ENCODE measurements around the gene LCE1C. TPM values are rescaled to one million over a fixed set of nuclear protein-coding genes. Genes with fewer than 3 reads are reported as not detected.

The LCE1C gene, protein sequence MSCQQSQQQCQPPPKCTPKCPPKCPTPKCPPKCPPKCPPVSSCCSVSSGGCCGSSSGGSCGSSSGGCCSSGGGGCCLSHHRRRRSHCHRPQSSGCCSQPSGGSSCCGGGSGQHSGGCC
- total RNA-seq (0.14 TPM), polyA plus RNA-seq (3.0 TPM)
- long read RNA-seq, donor 1, result 0 reads
- long read RNA-seq, donor 2, result 0 reads
- long read RNA-seq, donor 3, partial matches to known transcripts, result 0 of 1 reads
- long read RNA-seq, donor 3, other reads (novel, unspliced or antisense), result 0 of 1 reads
- long read RNA-seq, donor 4, result 0 reads
- long read RNA-seq, donor 5, result 0 reads
- long read RNA-seq, donor 6, result 0 reads
- long read RNA-seq, donor 7, partial matches to known transcripts, result 0 of 1 reads
- long read RNA-seq, donor 7, other reads (novel, unspliced or antisense), result 0 of 1 reads
- long read RNA-seq, donor 8, result 0 reads
- long read RNA-seq, donor 9, result 0 reads
- long read RNA-seq, donor 10, result 0 reads

GRCh38 chr1:152806576-152806975, at the start of gene LCE1C:
LCE1C (minus strand) TSS chr1:152806651; CDS start chr1:152805478, 1,173 bp downstream.
- WGBS, result 62% methylated on average over 3 of the region's 3 CpGs
- Histone ChIP-seq H3K4me1 (ENCODE audit: control insufficient read depth in 2 of 2, insufficient read depth in 2 of 2, low read length in 2 of 2) (no peaks in the 10 kb centered on the region), H3K27ac (ENCODE audit: low read depth in 1 of 2, low read length in 1 of 2) (no peak within 1 kb of the TSS)

DNA sequence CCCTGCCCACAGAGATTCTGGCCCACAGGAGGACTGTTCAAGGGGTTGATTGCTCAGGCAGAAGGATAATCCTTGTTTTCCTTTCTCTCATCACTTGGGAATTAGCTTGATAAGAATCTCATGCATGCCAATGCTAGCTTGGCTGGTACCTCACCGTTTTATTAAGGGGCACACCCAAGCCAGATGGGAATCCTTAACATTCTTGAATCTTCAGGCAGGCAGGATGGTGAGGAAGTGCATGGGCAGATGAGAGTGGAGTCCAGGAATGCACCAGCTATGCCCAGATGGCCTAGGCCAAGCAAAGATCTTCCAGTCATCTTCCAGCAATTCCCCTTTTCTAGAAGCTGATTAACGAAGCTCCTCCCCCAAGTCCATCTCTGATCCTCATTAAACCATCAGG, 49.2 kb upstream of the LCE1C start:
- WGBS, result 73% methylated on average over 2 of the region's 2 CpGs
- Histone ChIP-seq H3K36me3 (ENCODE audit: control insufficient read depth in 2 of 2, insufficient read depth in 2 of 2, low read length in 1 of 2) (no peaks in the 10 kb centered on the region), H3K27ac (ENCODE audit: low read depth in 1 of 2, low read length in 1 of 2) (no peak overlapping the region), H3K4me1 (ENCODE audit: control insufficient read depth in 2 of 2, insufficient read depth in 2 of 2, low read length in 2 of 2) (no peaks in the 10 kb centered on the region), H3K27me3 (ENCODE audit: control insufficient read depth in 2 of 2, insufficient read depth in 1 of 2, low read length in 1 of 2) (no peaks in the 10 kb centered on the region), H3K9me3 (ENCODE audit: control insufficient read depth in 2 of 2, insufficient read depth in 1 of 2, low read length in 1 of 2) (no peaks in the 10 kb centered on the region), H3K4me3 (ENCODE audit: low read length in 2 of 2) (no peak overlapping the region)
- no peak for DNase-seq (ENCODE audit: low read depth in 6 of 9, low spot score in 9 of 9)

More at GRCh38 chr1:152806576-152806975, at the start of gene LCE1C:
- DNase-seq (ENCODE audit: low read depth in 6 of 9, low spot score in 9 of 9), result no peak
- H3K9me3 ChIP-seq (ENCODE audit: control insufficient read depth in 2 of 2, insufficient read depth in 1 of 2, low read length in 1 of 2), result no peaks in the 10 kb centered on the region
- no peaks in the 10 kb centered on the region for H3K36me3 ChIP-seq (ENCODE audit: control insufficient read depth in 2 of 2, insufficient read depth in 2 of 2, low read length in 1 of 2)
- no peak within 1 kb of the TSS for H3K4me3 ChIP-seq (ENCODE audit: low read length in 2 of 2)
- no peaks in the 10 kb centered on the region for H3K27me3 ChIP-seq (ENCODE audit: control insufficient read depth in 2 of 2, insufficient read depth in 1 of 2, low read length in 1 of 2)

DNA sequence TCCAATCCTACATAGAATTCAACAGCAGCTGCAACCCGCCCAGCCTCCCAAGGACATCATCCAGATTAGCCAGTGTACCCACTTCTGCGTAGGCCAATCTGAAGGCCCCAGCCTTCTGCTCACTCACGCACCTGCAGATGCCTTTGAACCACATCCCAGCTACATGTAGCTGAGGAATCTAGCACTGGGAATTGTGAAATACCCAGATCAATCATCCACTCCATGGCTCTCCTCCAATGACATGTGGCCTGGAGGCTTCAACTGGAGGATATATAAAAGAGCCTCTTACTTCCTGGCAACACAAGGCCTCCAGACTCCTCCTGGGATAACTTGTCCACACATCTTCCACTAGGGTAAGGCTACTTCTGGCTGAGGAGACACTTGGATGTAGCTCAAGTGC, 36.1 kb upstream of the LCE1C start, which contains the start of gene LCE6A:
Gene LCE6A (plus strand): TSS at position 301 of the 400 bp plus-strand sequence. CDS start 665 bp downstream, outside the sequence.
- WGBS, result 79% methylated on average over 3 of the region's 3 CpGs

GRCh38 chr1:152836870-152837269, 30.4 kb upstream of the LCE1C start:
- no peaks in the 10 kb centered on the region for H3K27me3 ChIP-seq (ENCODE audit: control insufficient read depth in 2 of 2, insufficient read depth in 1 of 2, low read length in 1 of 2)

More for the DNA sequence above, 36.1 kb upstream of the LCE1C start, which contains the start of gene LCE6A:
- H3K27me3 ChIP-seq (ENCODE audit: control insufficient read depth in 2 of 2, insufficient read depth in 1 of 2, low read length in 1 of 2), result no peaks in the 10 kb centered on the region
- DNase-seq (ENCODE audit: low read depth in 6 of 9, low spot score in 9 of 9), result no peak
- no peaks in the 10 kb centered on the region for H3K36me3 ChIP-seq (ENCODE audit: control insufficient read depth in 2 of 2, insufficient read depth in 2 of 2, low read length in 1 of 2)
- H3K9me3 ChIP-seq (ENCODE audit: control insufficient read depth in 2 of 2, insufficient read depth in 1 of 2, low read length in 1 of 2), result no peaks in the 10 kb centered on the region
- no peaks in the 10 kb centered on the region for H3K4me1 ChIP-seq (ENCODE audit: control insufficient read depth in 2 of 2, insufficient read depth in 2 of 2, low read length in 2 of 2)
- H3K27ac ChIP-seq (ENCODE audit: low read depth in 1 of 2, low read length in 1 of 2), result no peak within 1 kb of the TSS
- H3K4me3 ChIP-seq (ENCODE audit: low read length in 2 of 2), result no peak within 1 kb of the TSS

DNA sequence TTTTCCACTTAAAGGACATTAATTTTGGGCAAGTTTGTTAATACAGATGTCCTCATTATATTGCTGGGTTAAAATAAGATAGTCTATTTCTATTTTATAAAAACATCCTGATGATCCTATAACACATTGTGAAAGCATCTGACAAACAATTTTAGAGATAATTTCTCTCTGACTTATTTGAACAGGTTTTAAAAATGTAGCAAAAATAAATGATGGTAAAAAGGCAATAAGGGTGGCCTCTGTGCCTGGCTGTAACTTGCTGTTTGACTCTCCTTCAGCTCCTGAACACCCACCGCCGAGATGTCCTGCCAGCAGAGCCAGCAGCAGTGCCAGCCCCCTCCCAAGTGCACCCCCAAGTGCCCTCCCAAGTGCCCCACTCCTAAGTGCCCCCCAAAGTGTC, 20.7 kb upstream of the LCE1C start, which contains the start of gene LCE1A:
Gene LCE1A (plus strand): TSS at position 301 of the 400 bp plus-strand sequence. CDS start 0 bp downstream, at position 301.
- WGBS, result 94% methylated on average over 2 of the region's 2 CpGs
- no peak within 1 kb of the TSS for H3K4me3 ChIP-seq (ENCODE audit: low read length in 2 of 2)

More at GRCh38 chr1:152836870-152837269, 30.4 kb upstream of the LCE1C start:
- Histone ChIP-seq H3K9me3 (ENCODE audit: control insufficient read depth in 2 of 2, insufficient read depth in 1 of 2, low read length in 1 of 2) (no peaks in the 10 kb centered on the region), H3K36me3 (ENCODE audit: control insufficient read depth in 2 of 2, insufficient read depth in 2 of 2, low read length in 1 of 2) (no peaks in the 10 kb centered on the region), H3K27ac (ENCODE audit: low read depth in 1 of 2, low read length in 1 of 2) (no peak overlapping the region), H3K4me1 (ENCODE audit: control insufficient read depth in 2 of 2, insufficient read depth in 2 of 2, low read length in 2 of 2) (no peaks in the 10 kb centered on the region), H3K4me3 (ENCODE audit: low read length in 2 of 2) (no peak overlapping the region)
- no peak for DNase-seq (ENCODE audit: low read depth in 6 of 9, low spot score in 9 of 9)
- 79% methylated on average over 2 of the region's 2 CpGs for WGBS

GRCh38 chr1:152824964-152825363, 18.5 kb upstream of the LCE1C start:
- Histone ChIP-seq H3K9me3 (ENCODE audit: control insufficient read depth in 2 of 2, insufficient read depth in 1 of 2, low read length in 1 of 2) (no peaks in the 10 kb centered on the region), H3K27ac (ENCODE audit: low read depth in 1 of 2, low read length in 1 of 2) (no peak overlapping the region), H3K4me3 (ENCODE audit: low read length in 2 of 2) (no peak overlapping the region), H3K36me3 (ENCODE audit: control insufficient read depth in 2 of 2, insufficient read depth in 2 of 2, low read length in 1 of 2) (no peaks in the 10 kb centered on the region), H3K27me3 (ENCODE audit: control insufficient read depth in 2 of 2, insufficient read depth in 1 of 2, low read length in 1 of 2) (no peaks in the 10 kb centered on the region), H3K4me1 (ENCODE audit: control insufficient read depth in 2 of 2, insufficient read depth in 2 of 2, low read length in 2 of 2) (no peaks in the 10 kb centered on the region)
- no peak for DNase-seq (ENCODE audit: low read depth in 6 of 9, low spot score in 9 of 9)

More for the DNA sequence above, 20.7 kb upstream of the LCE1C start, which contains the start of gene LCE1A:
- Histone ChIP-seq H3K9me3 (ENCODE audit: control insufficient read depth in 2 of 2, insufficient read depth in 1 of 2, low read length in 1 of 2) (no peaks in the 10 kb centered on the region), H3K36me3 (ENCODE audit: control insufficient read depth in 2 of 2, insufficient read depth in 2 of 2, low read length in 1 of 2) (no peaks in the 10 kb centered on the region), H3K4me1 (ENCODE audit: control insufficient read depth in 2 of 2, insufficient read depth in 2 of 2, low read length in 2 of 2) (no peaks in the 10 kb centered on the region), H3K27me3 (ENCODE audit: control insufficient read depth in 2 of 2, insufficient read depth in 1 of 2, low read length in 1 of 2) (no peaks in the 10 kb centered on the region), H3K27ac (ENCODE audit: low read depth in 1 of 2, low read length in 1 of 2) (no peak within 1 kb of the TSS)
- no peak for DNase-seq (ENCODE audit: low read depth in 6 of 9, low spot score in 9 of 9)

DNA sequence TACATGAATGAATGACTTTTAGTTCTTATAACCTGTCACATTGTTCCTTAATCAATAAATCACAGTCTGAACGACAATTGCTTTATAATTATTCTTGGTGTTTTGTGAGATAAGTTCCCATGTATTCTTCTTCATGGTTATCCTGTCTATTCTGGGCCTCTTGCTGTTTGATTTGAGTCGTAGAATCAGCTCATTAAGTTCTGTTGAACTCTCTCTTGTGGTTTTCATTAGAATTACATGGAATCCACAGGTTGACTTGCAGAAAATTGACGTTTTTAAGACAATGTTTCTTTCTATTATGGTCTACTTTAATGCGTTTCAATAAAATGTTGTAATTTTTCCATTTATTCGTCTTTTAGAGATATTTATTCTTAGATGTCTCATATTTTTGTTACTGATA, 16.8 kb upstream of the LCE1C start:
- WGBS, result 49% methylated on average over 5 of the region's 5 CpGs
- Histone ChIP-seq H3K36me3 (ENCODE audit: control insufficient read depth in 2 of 2, insufficient read depth in 2 of 2, low read length in 1 of 2) (no peaks in the 10 kb centered on the region), H3K9me3 (ENCODE audit: control insufficient read depth in 2 of 2, insufficient read depth in 1 of 2, low read length in 1 of 2) (no peaks in the 10 kb centered on the region), H3K27me3 (ENCODE audit: control insufficient read depth in 2 of 2, insufficient read depth in 1 of 2, low read length in 1 of 2) (no peaks in the 10 kb centered on the region), H3K4me3 (ENCODE audit: low read length in 2 of 2) (no peak overlapping the region), H3K4me1 (ENCODE audit: control insufficient read depth in 2 of 2, insufficient read depth in 2 of 2, low read length in 2 of 2) (no peaks in the 10 kb centered on the region), H3K27ac (ENCODE audit: low read depth in 1 of 2, low read length in 1 of 2) (no peak overlapping the region)
- DNase-seq (ENCODE audit: low read depth in 6 of 9, low spot score in 9 of 9), result no peak

DNA sequence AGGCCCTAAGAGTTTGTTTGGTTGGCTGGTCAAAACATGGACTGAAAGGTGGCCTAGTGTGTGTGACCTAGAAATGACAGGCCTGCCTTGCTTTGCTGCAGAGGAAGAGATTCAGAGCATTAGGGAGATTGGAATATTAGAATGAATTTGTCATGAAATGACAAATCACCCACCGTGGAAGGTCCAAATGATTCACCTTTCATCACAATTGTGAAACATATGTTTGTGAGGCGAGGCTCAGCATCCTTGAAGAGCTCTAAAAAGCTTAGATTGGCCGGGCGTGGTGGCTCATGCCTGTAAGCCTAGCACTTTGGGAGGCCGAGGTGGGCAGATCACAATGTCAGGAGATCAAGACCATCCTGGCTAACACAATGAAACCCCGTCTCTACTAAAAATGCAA, 10.9 kb upstream of the LCE1C start:
- 92% methylated on average over 6 of the region's 6 CpGs for WGBS
- Histone ChIP-seq H3K36me3 (ENCODE audit: control insufficient read depth in 2 of 2, insufficient read depth in 2 of 2, low read length in 1 of 2) (no peaks in the 10 kb centered on the region), H3K9me3 (ENCODE audit: control insufficient read depth in 2 of 2, insufficient read depth in 1 of 2, low read length in 1 of 2) (no peaks in the 10 kb centered on the region), H3K27me3 (ENCODE audit: control insufficient read depth in 2 of 2, insufficient read depth in 1 of 2, low read length in 1 of 2) (no peaks in the 10 kb centered on the region), H3K4me3 (ENCODE audit: low read length in 2 of 2) (no peak overlapping the region), H3K4me1 (ENCODE audit: control insufficient read depth in 2 of 2, insufficient read depth in 2 of 2, low read length in 2 of 2) (no peaks in the 10 kb centered on the region), H3K27ac (ENCODE audit: low read depth in 1 of 2, low read length in 1 of 2) (no peak overlapping the region)
- DNase-seq (ENCODE audit: low read depth in 6 of 9, low spot score in 9 of 9), result no peak

DNA sequence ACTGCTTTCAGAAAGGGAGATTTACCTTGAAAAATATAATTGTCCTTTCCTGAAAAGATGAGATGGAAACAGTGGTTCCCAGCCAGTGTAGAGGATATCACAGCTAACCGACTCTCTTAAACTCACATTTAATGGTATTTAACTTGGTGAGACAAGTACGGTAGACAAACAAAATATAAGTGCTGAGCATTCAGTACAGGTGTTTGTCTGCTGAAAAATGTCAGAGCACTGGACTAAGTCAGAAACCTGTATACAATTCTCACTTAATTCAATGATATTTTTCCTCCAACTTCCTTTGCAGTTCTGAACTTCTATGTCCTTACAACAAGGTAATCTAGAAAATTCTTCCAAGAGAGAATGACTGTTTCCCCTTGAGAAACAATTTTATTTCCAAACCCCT, 5.2 kb upstream of the LCE1C start, which contains the start of gene LCE1B:
Gene LCE1B (plus strand): TSS at position 301 of the 400 bp plus-strand sequence. CDS start 476 bp downstream, outside the sequence.
- no peak for DNase-seq (ENCODE audit: low read depth in 6 of 9, low spot score in 9 of 9)
- no peaks in the 10 kb centered on the region for H3K9me3 ChIP-seq (ENCODE audit: control insufficient read depth in 2 of 2, insufficient read depth in 1 of 2, low read length in 1 of 2)
- no peaks in the 10 kb centered on the region for H3K27me3 ChIP-seq (ENCODE audit: control insufficient read depth in 2 of 2, insufficient read depth in 1 of 2, low read length in 1 of 2)
- no peaks in the 10 kb centered on the region for H3K4me1 ChIP-seq (ENCODE audit: control insufficient read depth in 2 of 2, insufficient read depth in 2 of 2, low read length in 2 of 2)
- no peak within 1 kb of the TSS for H3K27ac ChIP-seq (ENCODE audit: low read depth in 1 of 2, low read length in 1 of 2)
- no peak within 1 kb of the TSS for H3K4me3 ChIP-seq (ENCODE audit: low read length in 2 of 2)
- WGBS, result 74% methylated on average over 2 of the region's 2 CpGs
- no peaks in the 10 kb centered on the region for H3K36me3 ChIP-seq (ENCODE audit: control insufficient read depth in 2 of 2, insufficient read depth in 2 of 2, low read length in 1 of 2)

All from thymus (tissue), 14 donors.